Lower lobe of right lung (tissue), 2 donors: ENCODE data around the gene SLC38A10. TPM values are rescaled to one million over a fixed set of nuclear protein-coding genes. Genes with fewer than 3 reads are reported as not detected.

Experiments
- ATAC-seq, 2 donors: fragments of 200-7000 bp; cut with Tn5 transposase; one replicate each; pipeline ENCODE4 v1.9.1; 2020 to 2022; ENCODE audit warnings: mild to moderate bottlenecking in 2 of 2, moderate library complexity in 2 of 2
- DNase-seq: peaks from one replicate; pipeline ENCODE4 v3.0.0-alpha.2; 2020
- H3K27ac ChIP-seq: fragments of 200-600 bp; one replicate; pipeline ENCODE4 v1.8.0; 2022
- H3K27me3 ChIP-seq: fragments of 200-600 bp; one replicate; pipeline ENCODE4 v1.8.0; 2022; ENCODE audit warnings: low read depth
- H3K36me3 ChIP-seq: fragments of 200-600 bp; one replicate; pipeline ENCODE4 v1.8.0; 2022; ENCODE audit warnings: mild to moderate bottlenecking
- H3K4me1 ChIP-seq: fragments of 200-600 bp; one replicate; pipeline ENCODE4 v1.8.0; 2022
- H3K4me3 ChIP-seq: fragments of 200-600 bp; one replicate; pipeline ENCODE4 v1.8.0; 2022; ENCODE audit warnings: mild to moderate bottlenecking
- H3K9me3 ChIP-seq: fragments of 200-600 bp; one replicate; pipeline ENCODE4 v1.8.0; 2022
- CTCF ChIP-seq: fragments of 200-600 bp; IDR thresholded peaks from one replicate; pipeline ENCODE4 v1.8.0; 2022; ENCODE audit warnings: antibody characterized with exemption, mild to moderate bottlenecking
- intact Hi-C: fragments of 100-400 bp; cut with DNase I; formaldehyde crosslinking; loops from one replicate; pipeline ENCODE4 v1.11.0; 2022
- total RNA-seq: library from RNA; stranded (reverse); fragmentation: NEBNext Ultra II Directional; extraction: Animal tissue kit (Norgen Biotek cat#: 25700); gene quantifications from one replicate; pipeline ENCODE4 v1.2.1, GENCODE V29; 2021
- donor health status: DM: no; HTN: yes; CAD: no; lungs with severe emphysema.

SLC38A10 gene
- total RNA-seq, 1 donor from 2014 or later, result 98.1 TPM

- ATAC-seq (no peak), DNase-seq (no peak)
- Histone ChIP-seq H3K36me3 (no peaks in the 10 kb centered on the region), H3K4me3 (no peak overlapping the region), H3K27ac (no peak overlapping the region), H3K9me3 (no peaks in the 10 kb centered on the region), H3K27me3 (no peaks in the 10 kb centered on the region), H3K4me1 (peaks cover 25% of the 10 kb centered on the region)
- TF ChIP-seq CTCF, result no peak
- intact Hi-C loops, result no loop called here
Measured at GRCh38 chr17:81323411-81323868, 28.3 kb upstream of the SLC38A10 start.

GRCh38 chr17:81323083-81323369 is 27.9 kb upstream of the SLC38A10 start:
- Histone ChIP-seq H3K27ac (no peak overlapping the region), H3K36me3 (no peaks in the 10 kb centered on the region), H3K4me3 (no peak overlapping the region), H3K4me1 (peaks cover 21% of the 10 kb centered on the region), H3K27me3 (no peaks in the 10 kb centered on the region), H3K9me3 (no peaks in the 10 kb centered on the region)
- DNase-seq (no peak), ATAC-seq (no peak)
- no peak for TF ChIP-seq CTCF
- intact Hi-C loops, result no loop called here

GRCh38 chr17:81322271-81323082 is 27.4 kb upstream of the SLC38A10 start:
- TF ChIP-seq CTCF, result peak; percentile 37
- H3K27me3 ChIP-seq, result no peaks in the 10 kb centered on the region
- intact Hi-C loops, result no loop called here
- DNase-seq, result no peak
- no peaks in the 10 kb centered on the region for H3K9me3 ChIP-seq
- ATAC-seq, result peak; percentile 9 to 27
- H3K4me3 ChIP-seq, result no peak overlapping the region
- H3K36me3 ChIP-seq, result no peaks in the 10 kb centered on the region
- H3K4me1 ChIP-seq, result peaks cover 17% of the 10 kb centered on the region
- no peak overlapping the region for H3K27ac ChIP-seq

GRCh38 chr17:81317961-81318605 is 23.0 kb upstream of the SLC38A10 start:
- ATAC-seq (no peak), DNase-seq (no peak)
- no peaks in the 10 kb centered on the region for H3K27me3 ChIP-seq
- intact Hi-C loops, result no loop called here
- TF ChIP-seq CTCF, result no peak
- H3K27ac ChIP-seq, result no peak overlapping the region
- no peaks in the 10 kb centered on the region for H3K9me3 ChIP-seq
- no peaks in the 10 kb centered on the region for H3K4me1 ChIP-seq
- no peak overlapping the region for H3K4me3 ChIP-seq
- H3K36me3 ChIP-seq, result no peaks in the 10 kb centered on the region

- Histone ChIP-seq H3K9me3 (no peaks in the 10 kb centered on the region), H3K36me3 (no peaks in the 10 kb centered on the region), H3K27me3 (no peaks in the 10 kb centered on the region), H3K4me1 (no peaks in the 10 kb centered on the region), H3K4me3 (no peak overlapping the region), H3K27ac (no peak overlapping the region)
- ATAC-seq (no peak), DNase-seq (no peak)
- intact Hi-C loops, result no loop called here
- TF ChIP-seq CTCF, result no peak
Measured at GRCh38 chr17:81317530-81317821, 22.4 kb upstream of the SLC38A10 start.
